SK-N-SH (cell line): ENCODE measurements around the gene NDEL1. TPM values are rescaled to one million over a fixed set of nuclear protein-coding genes. Genes with fewer than 3 reads are reported as not detected.

Experiments used
- CTCF ChIA-PET: fragments of 300-600, 350-600 bp; formaldehyde crosslinking; extraction: SDS; loops from one replicate; lab custom pipeline; 2021; lab: Yijun Ruan, JAX
- POLR2A ChIA-PET: fragments of 350-600 bp; sonication (Branson Sonifier 250); formaldehyde crosslinking; extraction: SDS; loops from one replicate; lab custom pipeline; 2020; ENCODE audit warnings: antibody characterized with exemption, inconsistent platforms; lab: Yijun Ruan, JAX
- DNase-seq: peaks from one replicate; pipeline ENCODE4 v3.0.0; 2012
- H2AFZ ChIP-seq: fragments of 200-600 bp; sonication (generic); 2 replicates; pipeline ENCODE4 v1.8.1; 2016; ENCODE audit warnings: antibody characterized with exemption, mild to moderate bottlenecking, low read depth
- H3F3A ChIP-seq: fragments of 200-600 bp; sonication (generic); replicated peaks from 2 replicates; pipeline ENCODE3; 2016; ENCODE audit warnings: antibody characterized with exemption, mild to moderate bottlenecking; ENCODE audit not compliant: insufficient read depth
- H3K27ac ChIP-seq, 2 experiments: fragments of 200-500 bp in 1 of 2; fragments of 200-600 bp in 1 of 2; sonication (Bioruptor generic) in 1 of 2; sonication (generic), shearing (Covaris generic) in 1 of 2; 2 replicates each; pipeline versions ENCODE4 v1.5.1 to v1.6.1; 2014 to 2016; ENCODE audit warnings: low read depth in 2 of 2, inconsistent platforms in 1 of 2, low read length in 1 of 2, mild to moderate bottlenecking in 1 of 2, mixed read lengths in 1 of 2
- H3K27me3 ChIP-seq: fragments of 200-600 bp; sonication (generic), shearing (Covaris generic); 2 replicates; pipeline ENCODE4 v1.6.1; 2016; ENCODE audit warnings: mixed run types; ENCODE audit not compliant: insufficient read depth
- H3K36me3 ChIP-seq, 2 experiments: fragments of 200-500 bp in 1 of 2; fragments of 200-600 bp in 1 of 2; sonication (Bioruptor generic) in 1 of 2; sonication (generic) in 1 of 2; replicated peaks in 1 of 2; 2 replicates each; pipeline versions ENCODE3 to v1.5.1; 2014 to 2016; ENCODE audit warnings: low read length in 1 of 2, mild to moderate bottlenecking in 1 of 2; ENCODE audit not compliant: insufficient read depth in 2 of 2, control insufficient read depth in 1 of 2
- H3K4me1 ChIP-seq, 2 experiments: fragments of 200-500 bp in 1 of 2; fragments of 200-600 bp in 1 of 2; sonication (Bioruptor generic) in 1 of 2; sonication (generic), shearing (Covaris generic) in 1 of 2; 2 replicates each; pipeline versions ENCODE4 v1.5.1 to v1.6.1; 2014 to 2016; ENCODE audit warnings: low read depth in 1 of 2, low read length in 1 of 2, mixed run types in 1 of 2; ENCODE audit not compliant: insufficient read depth in 2 of 2, control insufficient read depth in 1 of 2
- H3K4me2 ChIP-seq: fragments of 200-600 bp; sonication (generic), shearing (Covaris generic); 2 replicates; pipeline ENCODE4 v1.6.1; 2017; ENCODE audit warnings: mixed run types
- H3K4me3 ChIP-seq, 2 experiments: fragments of 200-500 bp in 1 of 2; fragments of 200-600 bp in 1 of 2; sonication (Bioruptor generic) in 1 of 2; sonication (generic), shearing (Covaris generic) in 1 of 2; 2 replicates each; pipeline versions ENCODE4 v1.5.1 to v1.8.1; 2014 to 2016; ENCODE audit warnings: low read depth in 2 of 2, inconsistent platforms in 1 of 2, low read length in 1 of 2, mild to moderate bottlenecking in 1 of 2, mixed read lengths in 1 of 2, moderate library complexity in 1 of 2
- H3K79me2 ChIP-seq: fragments of 200-600 bp; sonication (generic); 2 replicates; pipeline ENCODE4 v1.8.1; 2017; ENCODE audit warnings: mild to moderate bottlenecking; ENCODE audit not compliant: insufficient read depth
- H3K9ac ChIP-seq: fragments of 200-600 bp; sonication (generic); 2 replicates; pipeline ENCODE4 v1.6.1; 2017; ENCODE audit warnings: mixed run types
- H3K9me2 ChIP-seq: fragments of 200-600 bp; sonication (generic); 2 replicates; pipeline ENCODE4 v1.6.1; 2017; ENCODE audit warnings: mixed run types
- H3K9me3 ChIP-seq: fragments of 200-600 bp; sonication (generic); 2 replicates; pipeline ENCODE4 v1.6.1; 2017; ENCODE audit warnings: mixed run types, mild to moderate bottlenecking, moderate library complexity
- H4K20me1 ChIP-seq: fragments of 200-600 bp; sonication (generic); 2 replicates; pipeline ENCODE4 v1.6.1; 2017; ENCODE audit warnings: mild to moderate bottlenecking, mixed run types; ENCODE audit not compliant: insufficient read depth
- EP300 ChIP-seq, 2 experiments: IDR thresholded peaks; 2 replicates each; pipeline versions ENCODE4 v1.4.0 to v1.6.1; 2012; ENCODE audit warnings: borderline replicate concordance in 1 of 2, low read depth in 1 of 2, low read length in 1 of 2
- EZH2phosphoT487 ChIP-seq: fragments of 200-600 bp; sonication (generic); IDR thresholded peaks from 2 replicates; pipeline ENCODE4 v1.6.1; 2017; ENCODE audit warnings: low read depth, mixed run types, mild to moderate bottlenecking, antibody characterized with exemption, moderate library complexity, borderline replicate concordance
- FOSL2 ChIP-seq: IDR thresholded peaks from 2 replicates; pipeline ENCODE4 v1.4.0; 2012; ENCODE audit warnings: low read depth, mild to moderate bottlenecking, moderate library complexity, borderline replicate concordance
- FOXJ3 ChIP-seq: sonication (generic); formaldehyde crosslinking; IDR thresholded peaks from 2 replicates; pipeline ENCODE4 v1.5.1; 2020; ENCODE audit warnings: mild to moderate bottlenecking, missing genetic modification reagents
- GATA2 ChIP-seq: sonication (generic); formaldehyde crosslinking; IDR thresholded peaks from 2 replicates; pipeline ENCODE4 v1.5.0; 2020; ENCODE audit warnings: mild to moderate bottlenecking, missing genetic modification reagents
- NFIC ChIP-seq: IDR thresholded peaks from 2 replicates; pipeline ENCODE4 v1.4.0; 2012; ENCODE audit warnings: borderline replicate concordance
- NRF1 ChIP-seq: IDR thresholded peaks from 2 replicates; pipeline ENCODE4 v1.6.1; 2012; ENCODE audit warnings: low read depth, mild to moderate bottlenecking, low read length
- RCOR1 ChIP-seq: fragments of 150-350 bp; IDR thresholded peaks from 2 replicates; pipeline ENCODE4 v1.6.1; 2017; ENCODE audit warnings: antibody characterized with exemption, low read length
- RFX5 ChIP-seq: IDR thresholded peaks from 2 replicates; pipeline ENCODE4 v1.6.1; 2012; ENCODE audit warnings: mild to moderate bottlenecking, improper control_type of control experiment, low read length
- SIN3A ChIP-seq: IDR thresholded peaks from 2 replicates; pipeline ENCODE4 v1.6.1; 2012; ENCODE audit warnings: low read depth, mild to moderate bottlenecking, low read length, moderate library complexity, borderline replicate concordance
- TEAD4 ChIP-seq: IDR thresholded peaks from 2 replicates; pipeline ENCODE4 v1.4.0; 2012; ENCODE audit warnings: mild to moderate bottlenecking, borderline replicate concordance; ENCODE audit not compliant: insufficient read depth
- WGBS: methylation state at CpG from one replicate; pipeline ENCODE4 v1.1.6; 2017; ENCODE audit warnings: low lambda C conversion rate; 5-methylcytosine and 5-hydroxymethylcytosine counted together
- polyA plus RNA-seq, 3 experiments: library from polyadenylated mRNA; depleted of rRNA; stranded (reverse); fragments of >200 nt; gene quantifications; 2 replicates each; pipeline ENCODE4 v1.2.3, GENCODE V29; 2012
- TF ChIP-seq, protein P1 (sequence below): fragments of 150-350 bp; IDR thresholded peaks from 2 replicates; pipeline ENCODE4 v1.6.1; 2016; ENCODE audit warnings: mild to moderate bottlenecking, low read depth, low read length

The NDEL1 gene
- polyA plus RNA-seq, 1 of the 3 experiments (the other 2 are of a cell fraction), result 49.5 TPM

DNA sequence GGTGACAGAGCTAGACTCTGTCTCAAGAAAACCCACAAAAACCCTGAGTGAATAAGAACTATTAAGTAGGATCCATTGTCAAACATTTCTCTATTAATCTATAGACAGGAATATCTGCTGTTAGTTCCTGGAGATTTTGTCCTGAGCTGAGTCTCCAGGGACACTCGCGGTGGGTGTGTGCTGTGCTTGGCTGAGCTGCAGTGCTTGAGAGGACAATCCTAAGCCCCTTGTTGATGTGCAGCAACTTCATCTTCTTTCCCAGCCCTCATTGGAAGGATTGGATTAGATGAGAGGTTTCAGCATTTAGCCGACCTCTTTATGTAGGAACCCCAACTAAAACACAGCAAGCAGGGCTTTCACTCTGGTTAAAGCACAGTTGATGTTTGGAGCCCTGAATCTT is 33.3 kb downstream of the NDEL1 start:
- ChIA-PET POLR2A (no interaction called here), CTCF (interaction anchor here (2.9 kb wide), 1 partner anchor 13 kb away, joined by 10 read pairs; no protein-coding TSS in a partner anchor)
- WGBS, result 97% methylated on average over 3 of the region's 3 CpGs
- DNase-seq, result no peak
- TF ChIP-seq FOXJ3 (no peak), GATA2 (no peak)
- Histone ChIP-seq H3K9ac (no peak overlapping the region), H3K4me2 (no peak overlapping the region), H3K4me3 (no peak overlapping the region), H3K36me3 (peaks cover 30 to 46% of the 10 kb centered on the region in 2 experiments), H3K79me2 (peaks cover 28% of the 10 kb centered on the region), H3K27ac (no peak overlapping the region), H4K20me1 (peaks cover 35% of the 10 kb centered on the region), H2AFZ (no peak overlapping the region), H3K9me2 (no peaks in the 10 kb centered on the region), H3F3A (peaks cover 25% of the 10 kb centered on the region), H3K4me1 (no peaks in the 10 kb centered on the region; a peak in 2 of 4 replicates), H3K9me3 (no peaks in the 10 kb centered on the region), H3K27me3 (no peaks in the 10 kb centered on the region)

DNA sequence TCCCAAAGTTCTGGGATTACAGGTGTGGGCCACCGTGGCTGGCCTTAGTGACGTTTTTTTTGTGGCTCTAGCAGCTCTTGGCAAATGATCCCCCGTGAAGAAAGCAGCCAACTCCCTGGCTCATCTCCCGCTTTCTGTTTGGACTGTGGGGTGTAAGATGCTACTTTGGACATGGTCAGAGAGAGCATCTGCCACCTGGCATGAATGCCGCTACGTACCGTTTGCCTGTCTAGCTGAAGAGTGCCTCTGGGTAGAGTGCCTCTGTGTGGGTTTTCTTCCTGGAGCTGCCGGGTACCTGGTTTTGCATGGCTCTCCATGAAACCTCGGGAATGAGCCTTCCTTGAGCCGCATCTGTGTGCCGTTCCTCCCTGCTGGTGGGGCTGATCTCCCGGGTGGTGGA is 34.3 kb downstream of the NDEL1 start:
- no peak overlapping the region for H2AFZ ChIP-seq
- 94% methylated on average over 7 of the region's 12 CpGs for WGBS
- H3K79me2 ChIP-seq, result peaks cover 19% of the 10 kb centered on the region; the same call in 1 of the 2 replicates
- H3K36me3 ChIP-seq, result peaks cover 29 to 49% of the 10 kb centered on the region in 2 experiments
- POLR2A ChIA-PET, result interaction anchor here (0.9 kb wide), 1 partner anchor 11 kb away, joined by 3 read pairs; no protein-coding TSS in a partner anchor
- no peak overlapping the region for H3K4me2 ChIP-seq
- DNase-seq, result no peak
- peaks cover 30% of the 10 kb centered on the region for H3F3A ChIP-seq
- H3K4me1 ChIP-seq, result no peaks in the 10 kb centered on the region; a peak in 2 of 4 replicates
- H3K4me3 ChIP-seq, result no peak overlapping the region
- no peaks in the 10 kb centered on the region for H3K27me3 ChIP-seq
- H4K20me1 ChIP-seq, result peaks cover 26% of the 10 kb centered on the region
- H3K9me2 ChIP-seq, result no peaks in the 10 kb centered on the region
- no peak overlapping the region for H3K9ac ChIP-seq
- no peak overlapping the region for H3K27ac ChIP-seq
- H3K9me3 ChIP-seq, result no peaks in the 10 kb centered on the region
- TF ChIP-seq NFIC, result no peak
- TF ChIP-seq GATA2, result no peak
- TF ChIP-seq SIN3A, result no peak
- TF ChIP-seq TEAD4, result no peak
- no peak for TF ChIP-seq NRF1
- CTCF ChIA-PET, result interaction anchor here (1.0 to 2.9 kb wide), 2 partner anchors 12 to 14 kb away, joined by 3 to 10 read pairs; no protein-coding TSS in a partner anchor

DNA sequence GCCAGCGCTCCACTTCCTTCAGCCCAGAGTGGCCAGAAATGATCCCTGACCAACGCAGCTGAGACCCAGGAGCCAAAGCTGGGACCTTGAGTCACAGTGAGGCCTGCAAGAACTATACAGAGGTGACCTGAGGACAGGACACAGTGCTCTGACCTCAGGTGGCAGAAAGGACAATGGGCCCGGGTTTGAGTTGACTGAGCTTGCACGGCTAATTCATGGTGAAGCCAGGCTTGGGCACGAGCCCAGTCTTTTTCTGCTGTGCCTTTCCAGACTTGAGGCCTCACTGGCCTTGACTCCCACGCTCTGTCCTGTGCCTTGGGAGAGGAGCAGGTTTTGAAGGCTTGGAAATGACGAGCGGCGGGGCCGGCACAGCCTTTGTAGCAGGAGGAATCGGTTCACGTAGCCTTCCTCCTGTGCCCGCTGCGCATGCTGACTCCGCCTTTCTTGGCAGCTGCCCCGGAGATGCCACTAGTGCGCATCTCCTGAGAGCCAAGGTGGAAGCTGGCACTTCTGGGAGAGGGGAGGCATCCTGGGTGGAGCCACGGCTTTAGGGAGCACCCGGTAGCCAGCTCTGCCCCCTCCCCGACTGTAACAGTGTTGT is 34.9 kb downstream of the NDEL1 start:
- H2AFZ ChIP-seq, result no peak overlapping the region
- H3K27me3 ChIP-seq, result no peaks in the 10 kb centered on the region
- H3K4me3 ChIP-seq, result no peak overlapping the region
- DNase-seq, result no peak
- ChIA-PET CTCF (interaction anchor here (1.0 to 2.9 kb wide), 2 partner anchors 12 to 14 kb away, joined by 3 to 10 read pairs; no protein-coding TSS in a partner anchor), POLR2A (interaction anchor here (0.9 kb wide), 1 partner anchor 11 kb away, joined by 3 read pairs; no protein-coding TSS in a partner anchor)
- H3K9me2 ChIP-seq, result no peaks in the 10 kb centered on the region
- H3K79me2 ChIP-seq, result peaks cover 13% of the 10 kb centered on the region; the same call in 1 of the 2 replicates
- H3K9me3 ChIP-seq, result no peaks in the 10 kb centered on the region
- H3K4me2 ChIP-seq, result no peak overlapping the region
- H3K9ac ChIP-seq, result no peak overlapping the region
- peaks cover 32 to 55% of the 10 kb centered on the region in 2 experiments for H3K36me3 ChIP-seq
- 92% methylated on average over 13 of the region's 20 CpGs for WGBS
- H4K20me1 ChIP-seq, result peaks cover 20% of the 10 kb centered on the region
- H3K4me1 ChIP-seq, result no peaks in the 10 kb centered on the region; a peak in 2 of 4 replicates
- no peak overlapping the region for H3K27ac ChIP-seq
- H3F3A ChIP-seq, result peaks cover 34% of the 10 kb centered on the region
- no peak for TF ChIP-seq RFX5
- TF ChIP-seq EZH2phosphoT487, result no peak
- no peak for TF ChIP-seq FOSL2
- TF ChIP-seq RCOR1, result no peak
- no peak for TF ChIP-seq NFIC
- TF ChIP-seq EP300 (IDR thresholded peaks at IDR 0.05; ENCODE audit: borderline replicate concordance in 1 of 2, low read depth in 1 of 2, low read length in 1 of 2), result no peak
- TF ChIP-seq, protein P1, sequence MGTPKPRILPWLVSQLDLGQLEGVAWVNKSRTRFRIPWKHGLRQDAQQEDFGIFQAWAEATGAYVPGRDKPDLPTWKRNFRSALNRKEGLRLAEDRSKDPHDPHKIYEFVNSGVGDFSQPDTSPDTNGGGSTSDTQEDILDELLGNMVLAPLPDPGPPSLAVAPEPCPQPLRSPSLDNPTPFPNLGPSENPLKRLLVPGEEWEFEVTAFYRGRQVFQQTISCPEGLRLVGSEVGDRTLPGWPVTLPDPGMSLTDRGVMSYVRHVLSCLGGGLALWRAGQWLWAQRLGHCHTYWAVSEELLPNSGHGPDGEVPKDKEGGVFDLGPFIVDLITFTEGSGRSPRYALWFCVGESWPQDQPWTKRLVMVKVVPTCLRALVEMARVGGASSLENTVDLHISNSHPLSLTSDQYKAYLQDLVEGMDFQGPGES, result no peak
